ENCODE measurements around the gene TSR3.

GRCh38 chr16:1348441-1348840 lies 3.2 kb downstream of the TSR3 start:
- TF ChIP-seq EZH2 (IDR thresholded peaks at IDR 0.05; ENCODE audit: insufficient read depth, poor library complexity, severe bottlenecking) = no peak
- no peak for TF ChIP-seq EZH2phosphoT487 (IDR thresholded peaks at IDR 0.05; ENCODE audit: insufficient read depth, low read depth)

Data from GM23248 (cell line).